HepG2 (cell line): ENCODE results near the gene HAGH. TPM values are rescaled to one million over a fixed set of nuclear protein-coding genes. Genes with fewer than 3 reads are reported as not detected.

Experiments
- ATAD3A ChIP-seq: sonication (generic); formaldehyde crosslinking; IDR thresholded peaks from 2 replicates; pipeline ENCODE4 v1.4.0; 2020; ENCODE audit warnings: missing genetic modification reagents
- ATRX ChIP-seq: sonication (generic); formaldehyde crosslinking; IDR thresholded peaks from 2 replicates; pipeline ENCODE4 v1.4.0; 2020; ENCODE audit warnings: missing genetic modification reagents, borderline replicate concordance
- DRAP1 ChIP-seq: IDR thresholded peaks from 2 replicates; pipeline ENCODE4 v1.6.1; 2016; ENCODE audit warnings: missing genetic modification reagents, missing compliant biosample characterization
- HMGXB4 ChIP-seq, 2 experiments: sonication (generic) in 1 of 2; formaldehyde crosslinking in 1 of 2; IDR thresholded peaks; 2 replicates each; pipeline versions ENCODE4 v1.4.0 to v1.6.1; 2018 to 2020; ENCODE audit warnings: missing genetic modification reagents in 2 of 2, borderline replicate concordance in 1 of 2, low read depth in 1 of 2, mild to moderate bottlenecking in 1 of 2, missing biosample characterization in 1 of 2
- IKZF4 ChIP-seq: sonication (generic); formaldehyde crosslinking; IDR thresholded peaks from 2 replicates; pipeline ENCODE4 v1.5.1; 2020; ENCODE audit warnings: borderline replicate concordance, mild to moderate bottlenecking, low read depth, missing genetic modification reagents; ENCODE audit errors: not compliant biosample characterization
- MAFK ChIP-seq, 2 experiments: IDR thresholded peaks in 1 of 2; conservative IDR thresholded peaks in 1 of 2; 2 replicates each; pipeline ENCODE4 v1.6.1; 2011; ENCODE audit warnings: improper control_type of control experiment in 2 of 2, low read length in 2 of 2
- NCOA1 ChIP-seq: sonication (generic); formaldehyde crosslinking; IDR thresholded peaks from 2 replicates; pipeline ENCODE4 v1.9.0; 2021; ENCODE audit warnings: missing genetic modification reagents
- POLR2G ChIP-seq: fragments of 200-400 bp; formaldehyde crosslinking; IDR thresholded peaks from 2 replicates; pipeline ENCODE4 v1.6.1; 2018; ENCODE audit warnings: mild to moderate bottlenecking, low read depth, low read length, moderate library complexity
- RBFOX2 ChIP-seq: fragments of 200-400 bp; formaldehyde crosslinking; IDR thresholded peaks from 2 replicates; pipeline ENCODE4 v1.6.1; 2017; ENCODE audit warnings: low read depth, mild to moderate bottlenecking, low read length
- TARDBP ChIP-seq: sonication (generic); formaldehyde crosslinking; IDR thresholded peaks from 2 replicates; pipeline ENCODE4 v1.8.0; 2022; ENCODE audit warnings: mild to moderate bottlenecking, missing genetic modification reagents
- TCF7 ChIP-seq: sonication (generic); IDR thresholded peaks from 2 replicates; pipeline ENCODE4 v1.6.1; 2016; ENCODE audit warnings: antibody characterized with exemption, low read depth
- TIGD3 ChIP-seq: sonication (generic); formaldehyde crosslinking; IDR thresholded peaks from 2 replicates; pipeline ENCODE4 v1.5.1; 2020; ENCODE audit warnings: mild to moderate bottlenecking, missing genetic modification reagents, borderline replicate concordance
- ZBTB38 ChIP-seq: sonication (generic); formaldehyde crosslinking; IDR thresholded peaks from 2 replicates; pipeline ENCODE4 v1.5.1; 2020; ENCODE audit warnings: mild to moderate bottlenecking, missing genetic modification reagents
- ZBTB7A ChIP-seq: sonication (generic); formaldehyde crosslinking; IDR thresholded peaks from 2 replicates; pipeline ENCODE4 v1.8.0; 2022; ENCODE audit warnings: mild to moderate bottlenecking, missing genetic modification reagents
- ZFP36 ChIP-seq: fragments of 150-350 bp; IDR thresholded peaks from 2 replicates; pipeline ENCODE4 v1.6.1; 2018; ENCODE audit warnings: borderline replicate concordance, low read length, low read depth; ENCODE audit not compliant: partially characterized antibody
- ZFP36L1 ChIP-seq: sonication (generic); formaldehyde crosslinking; IDR thresholded peaks from 2 replicates; pipeline ENCODE4 v1.8.0; 2022; ENCODE audit warnings: mild to moderate bottlenecking, missing genetic modification reagents, moderate library complexity
- ZNF160 ChIP-seq: sonication (generic); formaldehyde crosslinking; IDR thresholded peaks from 2 replicates; pipeline ENCODE4 v1.8.0; 2022; ENCODE audit warnings: mild to moderate bottlenecking, inconsistent platforms, missing genetic modification reagents
- ZNF329 ChIP-seq: sonication (generic); formaldehyde crosslinking; IDR thresholded peaks from 2 replicates; pipeline ENCODE4 v1.9.0; 2021; ENCODE audit warnings: low read depth, mild to moderate bottlenecking, missing genetic modification reagents
- ZNF335 ChIP-seq: sonication (generic); formaldehyde crosslinking; IDR thresholded peaks from 2 replicates; pipeline ENCODE4 v1.4.0; 2020; ENCODE audit warnings: missing genetic modification reagents
- ZNF34 ChIP-seq: sonication (generic); formaldehyde crosslinking; IDR thresholded peaks from 2 replicates; pipeline ENCODE4 v1.4.0; 2020; ENCODE audit warnings: mild to moderate bottlenecking, missing genetic modification reagents, borderline replicate concordance
- ZNF382 ChIP-seq: sonication (generic); formaldehyde crosslinking; IDR thresholded peaks from 2 replicates; pipeline ENCODE4 v1.5.0; 2020; ENCODE audit warnings: missing genetic modification reagents, mild to moderate bottlenecking, borderline replicate concordance
- ZNF547 ChIP-seq: sonication (generic); formaldehyde crosslinking; IDR thresholded peaks from 2 replicates; pipeline ENCODE4 v1.5.1; 2020; ENCODE audit warnings: mild to moderate bottlenecking, missing genetic modification reagents
- ZNF672 ChIP-seq: sonication (generic); formaldehyde crosslinking; IDR thresholded peaks from 2 replicates; pipeline ENCODE4 v1.8.1; 2022; ENCODE audit warnings: missing genetic modification reagents
- ZNF703 ChIP-seq: sonication (generic); formaldehyde crosslinking; IDR thresholded peaks from 2 replicates; pipeline ENCODE4 v1.5.1; 2020; ENCODE audit warnings: missing genetic modification reagents, mild to moderate bottlenecking, moderate library complexity, borderline replicate concordance
- ZSCAN29 ChIP-seq: sonication (generic); formaldehyde crosslinking; conservative IDR thresholded peaks from 2 replicates; pipeline ENCODE4 v1.4.0; 2020; ENCODE audit warnings: mild to moderate bottlenecking, missing genetic modification reagents
- polyA plus RNA-seq, 8 experiments: library from polyadenylated mRNA; depleted of rRNA in 3 of 8; stranded (reverse) in 7 of 8; unstranded in 1 of 8; fragments of >200 nt; fragmentation: Illumina TruSeq in 4 of 8; extraction: Trizol in 4 of 8; gene quantifications; 2 replicates each; pipeline versions ENCODE4 v1.2.1 to v1.2.3, GENCODE V29; 2011 to 2016; ENCODE audit warnings: low read depth in 4 of 8, missing spikeins in 1 of 8, mixed read lengths in 1 of 8; ENCODE audit not compliant: insufficient read depth in 1 of 8
- total RNA-seq, 5 experiments: library from RNA; depleted of rRNA; stranded (reverse); fragments of >200 nt; fragmentation: Illumina TruSeq; extraction: Trizol; gene quantifications; 2 replicates each; pipeline ENCODE4 v1.2.3, GENCODE V29; 2016; ENCODE audit warnings: low read depth in 1 of 5

The HAGH gene
- total and polyA plus RNA-seq, 2 of the 13 experiments (the other 11 are each of a cell fraction or from before 2014, with no cell fraction given) = 70.4 to 95.4 TPM

- TF ChIP-seq DRAP1 (CRISPR knock-in tag) = peak; percentile 29
- TF ChIP-seq ZSCAN29 (CRISPR knock-in tag) = peak; percentile 81
- TF ChIP-seq ZNF703 (CRISPR knock-in tag) = no peak
- peak; percentile 79; the same call in 1 of the 2 replicates for TF ChIP-seq ZBTB7A
- peak; percentile 94 to 98 for TF ChIP-seq HMGXB4 (CRISPR knock-in tag; IDR thresholded peaks at IDR 0.05; ENCODE audit: borderline replicate concordance in 1 of 2, low read depth in 1 of 2)
- TF ChIP-seq ZFP36 = no peak
- peak; percentile 44 for TF ChIP-seq IKZF4 (CRISPR knock-in tag)
- peak; percentile 73 for TF ChIP-seq ZBTB38 (CRISPR knock-in tag)
- no peak for TF ChIP-seq ATAD3A (CRISPR knock-in tag)
- peak; percentile 65 for TF ChIP-seq ZNF547 (CRISPR knock-in tag)
- TF ChIP-seq ZNF382 = no peak
- TF ChIP-seq ZNF329 (CRISPR knock-in tag) = peak; percentile 82
- TF ChIP-seq ZNF160 = peak; percentile 68
- no peak for TF ChIP-seq TIGD3 (CRISPR knock-in tag)
- TF ChIP-seq RBFOX2 = peak; percentile 96
- TF ChIP-seq ZNF335 (CRISPR knock-in tag) = no peak
- peak; percentile 83; the same call in 1 of the 2 replicates for TF ChIP-seq ZNF672 (CRISPR knock-in tag)
- TF ChIP-seq MAFK (conservative IDR thresholded peaks at IDR 0.05 in 1 of 2, IDR thresholded peaks at IDR 0.05 in 1 of 2; ENCODE audit: low read length in 2 of 2) = no peak
- no peak for TF ChIP-seq ZNF34
- peak; percentile 84 for TF ChIP-seq ZFP36L1 (CRISPR knock-in tag)
- TF ChIP-seq NCOA1 = peak; percentile 97
- TF ChIP-seq POLR2G = peak; percentile 84
- peak; percentile 84 for TF ChIP-seq TARDBP
- TF ChIP-seq ATRX (CRISPR knock-in tag) = no peak
- TF ChIP-seq TCF7 = no peak
These were observed 53.5 kb downstream of the HAGH start, which contains the start of gene MRPS34 (continued) for GRCh38 chr16:1772908-1773702.
